Prostate gland (tissue), 2 donors: ENCODE results near the gene CEP57L1. TPM values are rescaled to one million over a fixed set of nuclear protein-coding genes. Genes with fewer than 3 reads are reported as not detected.
"Not testable (repeated sequence)": the region's sequence is repeated elsewhere in the genome, so short reads cannot be mapped to it uniquely, and the experiment has no call there.

Source experiments
- DNase-seq: peaks from one replicate; pipeline ENCODE4 v3.0.0-alpha.2; 2019; ENCODE audit warnings: low spot score
- H3K27ac ChIP-seq, 2 donors: fragments of 200-600 bp; sonication (generic); 2 replicates each; pipeline ENCODE4 v1.5.1; 2017 to 2019
- H3K27me3 ChIP-seq: fragments of 200-600 bp; sonication (generic); replicated peaks from 2 replicates; pipeline ENCODE4 v1.5.1; 2019; ENCODE audit not compliant: insufficient read depth
- H3K36me3 ChIP-seq, 2 donors: fragments of 200-600 bp; sonication (generic); 1 replicate in 1 of 2; 2 replicates in 1 of 2; pipeline versions ENCODE4 v1.5.1 to v1.8.1; 2017 to 2019
- H3K4me1 ChIP-seq: fragments of 200-600 bp; sonication (generic); replicated peaks from 2 replicates; pipeline ENCODE4 v1.5.1; 2019
- H3K4me3 ChIP-seq, 2 donors: fragments of 200-600 bp; sonication (generic); 2 replicates each; pipeline ENCODE4 v1.5.1; 2017 to 2019
- H3K9me3 ChIP-seq: fragments of 200-600 bp; sonication (generic); 2 replicates; pipeline ENCODE4 v1.5.1; 2017
- POLR2A ChIP-seq: fragments of 450-650 bp; IDR thresholded peaks from one replicate; pipeline ENCODE4 v1.6.1; 2016; ENCODE audit warnings: antibody characterized with exemption, mild to moderate bottlenecking
- POLR2AphosphoS5 ChIP-seq: sonication (generic); formaldehyde crosslinking; IDR thresholded peaks from one replicate; pipeline ENCODE4 v1.6.1; 2017; ENCODE audit warnings: antibody characterized with exemption
- WGBS: methylation state at CpG from one replicate; pipeline ENCODE4 v1.1.5; 2018; 5-methylcytosine and 5-hydroxymethylcytosine counted together
- intact Hi-C: fragments of 100-400 bp; cut with DNase I; formaldehyde crosslinking; loops from one replicate; pipeline ENCODE4 v1.14.2; 2022
- total RNA-seq, 2 donors: library from RNA; depleted of rRNA; stranded (reverse); fragments of >200 nt; gene quantifications; one replicate each; pipeline ENCODE4 v1.1.0, GENCODE V29; 2016
- TF ChIP-seq, protein P1 (sequence below), 4 experiments: fragments of 200-600 bp in 2 of 4; fragments of 450-650 bp in 2 of 4; sonication (generic) in 2 of 4; IDR thresholded peaks; 1 replicate in 3 of 4; 2 replicates in 1 of 4; pipeline ENCODE4 v1.5.1; 2016 to 2019; ENCODE audit warnings: antibody characterized with exemption in 4 of 4, mild to moderate bottlenecking in 2 of 4, moderate library complexity in 2 of 4

The CEP57L1 gene
- total RNA-seq, 2 donors from 2014 or later, result 9.9 to 11.8 TPM

DNA sequence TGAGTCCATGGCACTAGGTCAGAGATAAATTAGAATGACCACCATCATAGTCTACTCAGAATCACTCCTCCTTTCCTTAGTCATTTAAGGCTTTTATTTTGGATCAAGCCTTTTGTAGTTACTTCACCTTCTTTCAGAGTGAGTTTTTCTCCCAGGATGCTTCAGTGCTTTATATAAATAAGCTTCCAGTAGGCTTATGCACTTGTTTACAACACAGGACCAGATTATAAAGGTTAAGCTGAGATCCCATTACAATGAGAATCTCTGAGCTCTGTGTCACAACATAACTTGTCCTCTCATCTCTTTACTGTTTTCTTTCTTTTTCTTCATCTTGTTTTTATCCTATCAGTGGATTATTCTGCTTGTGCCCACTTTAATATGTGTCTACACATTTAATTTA lies 47.9 kb downstream of the CEP57L1 start:
- Histone ChIP-seq H3K9me3 (no peaks in the 10 kb centered on the region), H3K27me3 (no peaks in the 10 kb centered on the region), H3K4me3 (no peak overlapping the region), H3K27ac (no peak overlapping the region), H3K36me3 (no peaks in the 10 kb centered on the region), H3K4me1 (no peaks in the 10 kb centered on the region)
- TF ChIP-seq, protein P1, sequence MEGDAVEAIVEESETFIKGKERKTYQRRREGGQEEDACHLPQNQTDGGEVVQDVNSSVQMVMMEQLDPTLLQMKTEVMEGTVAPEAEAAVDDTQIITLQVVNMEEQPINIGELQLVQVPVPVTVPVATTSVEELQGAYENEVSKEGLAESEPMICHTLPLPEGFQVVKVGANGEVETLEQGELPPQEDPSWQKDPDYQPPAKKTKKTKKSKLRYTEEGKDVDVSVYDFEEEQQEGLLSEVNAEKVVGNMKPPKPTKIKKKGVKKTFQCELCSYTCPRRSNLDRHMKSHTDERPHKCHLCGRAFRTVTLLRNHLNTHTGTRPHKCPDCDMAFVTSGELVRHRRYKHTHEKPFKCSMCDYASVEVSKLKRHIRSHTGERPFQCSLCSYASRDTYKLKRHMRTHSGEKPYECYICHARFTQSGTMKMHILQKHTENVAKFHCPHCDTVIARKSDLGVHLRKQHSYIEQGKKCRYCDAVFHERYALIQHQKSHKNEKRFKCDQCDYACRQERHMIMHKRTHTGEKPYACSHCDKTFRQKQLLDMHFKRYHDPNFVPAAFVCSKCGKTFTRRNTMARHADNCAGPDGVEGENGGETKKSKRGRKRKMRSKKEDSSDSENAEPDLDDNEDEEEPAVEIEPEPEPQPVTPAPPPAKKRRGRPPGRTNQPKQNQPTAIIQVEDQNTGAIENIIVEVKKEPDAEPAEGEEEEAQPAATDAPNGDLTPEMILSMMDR (IDR thresholded peaks at IDR 0.05), result no peak
- no peak for TF ChIP-seq POLR2AphosphoS5
- TF ChIP-seq POLR2A, result no peak
- intact Hi-C loops, result no loop called here
- no peak for DNase-seq

DNA sequence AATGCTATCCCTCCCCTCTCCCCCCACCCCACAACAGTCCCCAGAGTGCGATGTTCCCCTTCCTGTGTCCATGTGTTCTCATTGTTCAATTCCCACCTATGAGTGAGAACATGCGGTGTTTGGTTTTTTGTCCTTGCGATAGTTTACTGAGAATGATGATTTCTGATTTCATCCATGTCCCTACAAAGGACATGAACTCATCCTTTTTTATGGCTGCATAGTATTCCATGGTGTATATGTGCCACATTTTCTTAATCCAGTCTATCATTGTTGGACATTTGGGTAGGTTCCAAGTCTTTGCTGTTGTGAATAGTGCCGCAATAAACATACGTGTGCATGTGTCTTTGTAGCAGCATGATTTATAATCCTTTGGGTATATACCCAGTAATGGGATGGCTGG lies 52.9 kb downstream of the CEP57L1 start:
- H3K27ac ChIP-seq, intact Hi-C loops, DNase-seq, H3K4me1 ChIP-seq, H3K27me3 ChIP-seq, H3K4me3 ChIP-seq, H3K9me3 ChIP-seq, H3K36me3 ChIP-seq: not testable (repeated sequence)
- 95% methylated on average over 5 of the region's 5 CpGs for WGBS

DNA sequence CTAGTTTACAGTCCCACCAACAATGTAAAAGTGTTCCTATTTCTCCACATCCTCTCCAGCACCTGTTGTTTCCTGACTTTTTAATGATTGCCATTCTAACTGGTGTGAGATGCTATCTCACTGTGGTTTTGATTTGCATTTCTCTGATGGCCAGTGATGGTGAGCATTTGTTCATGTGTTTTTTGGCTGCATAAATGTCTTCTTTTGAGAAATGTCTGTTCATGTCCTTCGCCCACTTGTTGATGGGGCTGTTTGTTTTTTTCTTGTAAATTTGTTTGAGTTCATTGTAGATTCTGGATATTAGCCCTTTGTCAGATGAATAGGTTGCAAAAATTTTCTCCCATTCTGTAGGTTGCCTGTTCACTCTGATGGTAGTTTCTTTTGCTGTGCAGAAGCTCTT lies 53.4 kb downstream of the CEP57L1 start:
- H3K36me3 ChIP-seq, intact Hi-C loops, H3K27ac ChIP-seq, H3K4me1 ChIP-seq, H3K9me3 ChIP-seq, H3K4me3 ChIP-seq, H3K27me3 ChIP-seq, DNase-seq: not testable (repeated sequence)
- WGBS, result 94% methylated on average over 1 of the region's 1 CpG

DNA sequence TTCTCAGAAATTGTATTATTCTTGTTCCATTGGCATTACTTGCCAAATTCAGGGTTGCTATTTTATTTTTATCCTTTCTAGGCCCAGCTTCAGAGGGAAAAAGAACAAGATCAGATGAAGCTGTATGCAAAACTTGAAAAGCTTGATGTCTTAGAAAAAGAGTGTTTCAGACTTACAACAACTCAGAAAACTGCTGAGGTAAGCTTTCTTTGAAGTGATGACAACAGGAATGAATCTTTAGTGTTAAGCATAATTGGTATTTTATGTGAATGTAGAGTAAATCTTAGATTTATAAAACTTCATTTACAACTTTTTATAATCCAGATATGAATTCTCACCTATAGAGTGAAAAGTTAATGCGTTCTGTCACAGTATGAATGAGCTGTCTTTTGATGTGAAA lies 58.4 kb downstream of the CEP57L1 start:
- WGBS, result 100% methylated on average over 1 of the region's 1 CpG

DNA sequence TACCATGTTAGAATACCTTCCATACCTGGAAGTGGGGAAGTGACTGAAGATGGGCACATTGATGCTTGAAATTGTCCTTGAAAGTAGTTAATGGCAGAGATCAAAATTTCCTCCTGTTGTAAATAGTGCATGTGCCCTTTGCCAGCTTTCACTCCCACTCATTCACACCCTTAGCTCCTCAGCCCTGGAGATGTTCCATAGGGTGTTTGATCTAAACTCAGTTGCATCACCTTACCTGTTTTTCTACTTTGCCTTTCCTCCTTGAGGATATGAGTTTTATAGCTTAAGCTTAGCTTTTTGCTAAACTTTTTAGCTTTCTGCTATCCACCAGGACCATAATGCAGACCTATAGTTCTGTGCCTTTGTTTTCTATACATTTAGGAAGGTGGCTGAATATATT lies 69.0 kb downstream of the CEP57L1 start:
- no peaks in the 10 kb centered on the region for H3K4me1 ChIP-seq
- no peak overlapping the region for H3K27ac ChIP-seq
- no peak for DNase-seq
- H3K9me3 ChIP-seq, result no peaks in the 10 kb centered on the region
- H3K27me3 ChIP-seq, result no peaks in the 10 kb centered on the region
- intact Hi-C loops, result no loop called here
- no peaks in the 10 kb centered on the region for H3K36me3 ChIP-seq
- H3K4me3 ChIP-seq, result no peak overlapping the region
- TF ChIP-seq POLR2AphosphoS5, result no peak
- no peak for TF ChIP-seq POLR2A
- TF ChIP-seq, protein P1 (IDR thresholded peaks at IDR 0.05), result no peak

More for the DNA sequence above, 58.4 kb downstream of the CEP57L1 start:
- DNase-seq, result no peak
- H3K4me1 ChIP-seq, result no peaks in the 10 kb centered on the region
- intact Hi-C loops, result no loop called here
- no peaks in the 10 kb centered on the region for H3K27me3 ChIP-seq
- no peak overlapping the region for H3K4me3 ChIP-seq
- H3K36me3 ChIP-seq, result no peaks in the 10 kb centered on the region
- TF ChIP-seq, protein P1 (IDR thresholded peaks at IDR 0.05), result no peak
- TF ChIP-seq POLR2AphosphoS5 (no peak), POLR2A (no peak)
- no peak overlapping the region for H3K27ac ChIP-seq
- H3K9me3 ChIP-seq, result no peaks in the 10 kb centered on the region

DNA sequence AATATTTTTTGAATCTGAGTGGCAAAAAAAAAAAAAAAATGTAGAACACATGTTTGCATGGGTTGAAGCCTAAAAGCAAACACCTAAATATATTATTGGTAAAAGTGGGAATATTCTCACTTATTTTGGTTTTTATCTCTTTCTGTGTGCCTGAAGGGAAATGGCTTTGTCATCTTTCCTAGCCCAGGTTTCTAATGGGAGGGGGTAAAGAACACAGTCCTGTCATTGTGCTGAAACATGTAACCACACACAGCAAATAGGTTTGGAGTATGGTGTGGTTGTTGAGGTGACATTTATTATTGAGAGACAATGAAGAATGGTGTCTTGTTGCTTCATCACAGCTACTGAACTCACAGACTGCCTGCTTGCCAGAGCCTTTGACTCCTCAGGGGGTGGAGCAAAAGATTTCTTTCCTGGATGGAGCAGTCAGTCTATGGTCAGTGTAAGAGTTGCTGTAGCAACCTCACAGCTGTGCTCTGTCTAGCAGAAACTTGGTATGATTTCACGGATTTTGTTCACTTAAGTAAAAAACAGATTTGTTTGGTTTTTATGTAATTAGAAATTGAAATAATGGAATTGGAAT lies 70.2 kb downstream of the CEP57L1 start:
- intact Hi-C loops, result no loop called here
- Histone ChIP-seq H3K4me3 (no peak overlapping the region), H3K36me3 (no peaks in the 10 kb centered on the region), H3K4me1 (no peaks in the 10 kb centered on the region), H3K27me3 (no peaks in the 10 kb centered on the region), H3K9me3 (no peaks in the 10 kb centered on the region), H3K27ac (no peak overlapping the region)
- WGBS, result 17% methylated on average over 1 of the region's 1 CpG
- TF ChIP-seq POLR2AphosphoS5 (no peak), POLR2A (no peak)
- TF ChIP-seq, protein P1 (IDR thresholded peaks at IDR 0.05), result no peak
- no peak for DNase-seq
